ENCODE measurements around the gene VKORC1.

The VKORC1 gene

GRCh38 chr16:31082368-31083045 lies 12.1 kb downstream of the VKORC1 start:
- no peak for DNase-seq (ENCODE audit: low spot score)

DNA sequence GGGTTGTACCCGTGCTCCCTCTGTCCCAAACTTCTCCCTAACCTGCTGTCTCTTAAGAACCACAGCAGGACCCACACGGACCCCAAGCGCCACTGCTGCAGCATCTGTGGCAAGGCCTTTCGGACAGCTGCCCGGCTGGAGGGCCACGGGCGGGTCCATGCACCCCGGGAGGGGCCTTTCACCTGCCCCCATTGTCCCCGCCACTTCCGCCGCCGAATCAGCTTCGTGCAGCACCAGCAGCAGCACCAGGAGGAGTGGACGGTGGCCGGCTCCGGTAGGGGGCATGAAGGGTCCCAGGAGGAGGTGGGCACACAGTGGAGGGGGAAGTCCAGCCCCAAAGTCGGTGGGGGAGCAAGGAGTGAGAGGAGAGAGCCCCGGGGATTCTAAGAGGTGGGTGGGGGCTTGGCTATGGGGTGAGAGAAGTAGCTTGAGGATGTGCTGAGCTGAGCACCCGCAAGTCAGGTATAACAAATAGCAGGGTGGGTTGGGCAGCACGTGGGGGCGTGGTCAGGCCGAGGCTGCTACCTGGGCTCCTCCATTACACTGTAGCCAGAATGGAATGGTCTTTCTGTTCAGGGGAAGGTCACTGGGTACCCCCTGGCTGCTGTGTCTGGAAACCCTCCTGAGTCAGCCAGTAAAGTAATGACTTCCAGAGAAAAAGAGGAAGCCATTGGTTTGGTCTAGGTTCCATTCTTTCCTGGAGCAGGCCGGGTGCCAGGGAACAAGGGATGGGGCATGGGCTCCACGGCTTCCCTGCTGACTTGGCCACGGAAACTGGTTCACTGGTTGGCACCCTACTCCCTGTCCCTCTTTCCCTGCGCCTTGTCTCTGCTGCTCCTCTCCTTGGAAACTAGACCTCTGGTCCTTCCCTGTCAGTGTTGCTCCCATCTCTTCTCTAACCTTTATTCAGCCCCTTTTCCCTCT lies 12.9 kb downstream of the VKORC1 start:
- DNase-seq (ENCODE audit: low spot score) = peak; percentile 31

- no peak for DNase-seq (ENCODE audit: low spot score)
Observed at GRCh38 chr16:31080756-31081419, 13.7 kb downstream of the VKORC1 start.

GRCh38 chr16:31080035-31080629 lies 14.5 kb downstream of the VKORC1 start:
- DNase-seq (ENCODE audit: low spot score) = no peak

DNA sequence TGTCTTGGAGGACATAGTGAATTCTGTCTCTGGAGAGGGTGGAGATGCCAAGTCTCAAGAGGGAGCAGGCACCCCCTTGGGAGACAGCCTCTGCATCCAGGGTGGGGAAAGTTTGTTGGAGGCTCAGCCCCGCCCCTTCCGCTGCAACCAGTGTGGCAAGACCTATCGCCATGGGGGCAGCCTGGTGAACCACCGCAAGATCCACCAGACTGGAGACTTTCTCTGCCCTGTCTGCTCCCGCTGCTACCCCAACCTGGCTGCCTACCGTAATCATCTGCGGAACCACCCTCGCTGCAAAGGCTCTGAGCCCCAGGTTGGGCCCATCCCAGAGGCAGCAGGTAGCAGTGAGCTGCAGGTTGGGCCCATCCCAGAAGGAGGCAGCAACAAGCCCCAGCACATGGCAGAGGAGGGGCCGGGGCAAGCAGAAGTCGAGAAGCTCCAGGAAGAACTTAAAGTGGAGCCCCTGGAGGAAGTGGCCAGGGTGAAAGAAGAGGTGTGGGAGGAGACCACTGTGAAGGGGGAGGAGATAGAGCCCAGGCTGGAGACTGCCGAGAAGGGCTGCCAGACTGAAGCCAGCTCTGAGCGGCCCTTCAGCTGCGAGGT lies 15.2 kb downstream of the VKORC1 start:
- no peak for DNase-seq (ENCODE audit: low spot score)

GRCh38 chr16:31078597-31079341 lies 15.8 kb downstream of the VKORC1 start:
- no peak for DNase-seq (ENCODE audit: low spot score)

- DNase-seq (ENCODE audit: low spot score) = no peak
Observed at GRCh38 chr16:31077592-31078396, 16.8 kb downstream of the VKORC1 start.

DNA sequence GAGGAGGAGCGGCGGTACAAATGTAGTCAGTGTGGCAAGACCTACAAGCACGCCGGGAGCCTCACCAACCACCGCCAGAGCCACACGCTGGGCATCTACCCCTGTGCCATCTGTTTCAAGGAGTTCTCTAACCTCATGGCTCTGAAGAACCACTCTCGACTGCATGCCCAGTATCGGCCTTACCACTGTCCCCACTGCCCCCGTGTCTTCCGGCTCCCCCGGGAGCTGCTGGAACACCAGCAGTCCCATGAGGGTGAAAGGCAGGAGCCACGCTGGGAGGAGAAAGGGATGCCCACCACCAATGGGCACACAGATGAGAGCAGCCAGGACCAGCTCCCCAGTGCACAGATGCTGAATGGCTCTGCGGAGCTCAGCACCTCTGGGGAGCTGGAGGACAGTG lies 17.6 kb downstream of the VKORC1 start:
- DNase-seq (ENCODE audit: low spot score) = no peak

DNA sequence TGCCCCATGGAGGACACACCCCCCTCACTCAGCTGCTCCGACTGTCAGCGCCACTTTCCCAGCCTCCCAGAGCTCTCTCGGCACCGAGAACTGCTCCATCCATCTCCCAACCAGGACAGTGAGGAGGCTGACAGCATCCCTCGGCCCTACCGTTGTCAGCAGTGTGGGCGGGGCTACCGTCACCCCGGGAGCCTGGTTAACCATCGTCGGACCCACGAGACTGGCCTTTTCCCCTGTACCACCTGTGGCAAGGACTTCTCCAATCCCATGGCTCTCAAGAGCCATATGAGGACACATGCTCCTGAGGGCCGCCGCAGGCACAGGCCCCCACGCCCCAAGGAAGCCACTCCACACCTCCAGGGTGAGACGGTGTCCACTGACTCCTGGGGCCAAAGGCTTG lies 18.3 kb downstream of the VKORC1 start:
- DNase-seq (ENCODE audit: low spot score) = no peak

DNA sequence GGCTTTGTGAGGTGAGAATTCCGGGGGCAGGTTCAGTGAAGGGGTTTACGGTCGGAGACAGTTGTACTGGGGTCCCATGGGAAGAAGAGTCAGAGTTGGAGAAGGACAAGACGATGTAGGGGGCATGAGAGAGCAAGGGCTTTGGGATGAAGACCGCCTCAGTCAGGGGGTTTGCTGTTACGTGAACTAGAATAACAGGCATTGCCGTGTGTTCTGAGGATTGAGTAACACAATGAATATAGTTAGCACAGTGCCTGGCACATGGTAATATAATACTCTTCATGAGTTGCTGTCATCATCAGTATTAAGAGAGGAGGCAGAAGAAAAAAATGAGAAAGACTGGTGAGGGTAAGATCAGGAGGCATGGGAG lies 19.8 kb downstream of the VKORC1 start:
- DNase-seq (ENCODE audit: low spot score) = no peak

- peak; percentile 100 for DNase-seq (ENCODE audit: low spot score)
Observed at GRCh38 chr16:31073970-31074813, 20.4 kb downstream of the VKORC1 start, which contains the start of the genes ZNF646 and ZNF668. Gene ZNF646 (plus strand): TSS chr16:31074422. CDS start chr16:31076325, 1,903 bp downstream. Gene ZNF668 (minus strand): TSS chr16:31074240. CDS start chr16:31064459, 9,781 bp downstream.

GRCh38 chr16:31073142-31073969 lies 21.2 kb downstream of the VKORC1 start:
- peak; percentile 90 for DNase-seq (ENCODE audit: low spot score)

GRCh38 chr16:31072540-31073141 lies 22.0 kb downstream of the VKORC1 start:
- peak; percentile 26 for DNase-seq (ENCODE audit: low spot score)

DNA sequence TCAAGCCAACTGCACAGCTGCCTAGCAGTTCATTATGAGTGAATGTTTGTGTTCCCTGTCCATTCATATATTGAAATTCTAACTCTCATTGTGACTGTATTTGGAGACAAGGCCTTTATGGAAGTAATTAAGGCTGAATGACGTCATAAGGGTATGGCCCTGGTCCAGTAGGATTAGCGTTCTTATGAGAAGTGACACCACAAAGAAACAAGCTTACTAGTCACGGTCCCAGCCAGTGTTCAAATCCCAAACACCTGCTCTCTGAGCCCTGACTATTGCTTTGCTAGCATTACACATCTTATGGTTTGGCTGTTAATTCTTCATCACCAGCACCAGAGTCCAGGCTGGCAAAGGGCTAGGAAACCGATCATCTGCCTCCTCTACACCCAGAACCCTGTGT lies 22.7 kb downstream of the VKORC1 start:
- no peak for DNase-seq (ENCODE audit: low spot score)

DNA sequence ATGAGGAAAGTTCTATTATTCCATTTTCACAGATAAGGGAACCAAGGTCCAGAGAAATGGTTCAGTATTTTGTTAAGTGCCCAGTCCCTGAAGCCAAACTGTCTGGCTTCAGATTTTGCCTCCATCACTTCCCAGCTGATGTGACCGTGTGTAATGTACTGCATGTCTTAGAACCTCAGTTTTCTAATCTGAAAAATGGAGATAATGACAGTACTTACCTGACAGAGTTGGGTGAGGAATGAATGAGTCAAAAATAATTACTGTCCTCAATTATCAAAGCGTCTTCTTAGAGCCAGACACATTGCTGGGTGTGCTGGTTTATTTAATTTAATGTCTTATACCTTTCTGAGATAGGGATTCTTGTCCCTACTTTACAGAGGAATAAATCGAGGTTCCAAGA lies 27.3 kb downstream of the VKORC1 start:
- no peak for DNase-seq (ENCODE audit: low spot score)

DNA sequence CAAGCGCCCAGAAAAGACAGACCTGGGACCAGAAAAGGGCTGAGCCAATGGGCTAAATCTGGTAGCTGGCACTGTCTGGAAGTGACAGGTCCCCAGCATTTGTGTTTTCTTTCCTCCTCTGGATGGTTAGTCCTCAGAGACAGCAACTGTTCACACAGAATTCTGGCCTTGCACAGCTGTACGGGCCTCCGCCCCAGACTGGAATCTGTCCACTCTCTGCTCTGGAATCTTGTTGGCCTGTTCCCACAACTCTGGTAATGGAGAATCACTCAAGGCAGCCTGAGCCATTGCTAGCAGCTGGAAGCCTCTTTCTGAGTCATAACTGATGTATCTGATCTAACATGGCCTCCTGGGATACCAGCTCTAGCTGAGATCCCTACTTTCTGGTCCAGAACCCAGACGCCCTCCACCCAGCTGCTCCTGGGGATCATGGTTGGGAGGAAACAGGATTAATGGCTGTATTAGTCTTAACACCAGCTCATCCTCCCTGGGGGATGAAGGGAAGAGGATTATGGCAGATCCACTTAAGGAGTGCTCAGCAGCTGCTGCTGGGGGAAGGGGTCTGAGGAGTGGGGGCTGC lies 29.6 kb downstream of the VKORC1 start:
- no peak for DNase-seq (ENCODE audit: low spot score)

GRCh38 chr16:31063843-31064611 lies 30.6 kb downstream of the VKORC1 start:
- no peak for DNase-seq (ENCODE audit: low spot score)

Data from pons (tissue), 1 donor.